ENCODE results near the gene ZXDC. TPM values are rescaled to one million over a fixed set of nuclear protein-coding genes. Genes with fewer than 3 reads are reported as not detected.

The ZXDC gene
- total RNA-seq, 2 donors from 2014 or later: 30.5 to 31.6 TPM

- 93 to 97% methylated on average over 15 to 16 of the region's 16 CpGs for WGBS, 2 experiments (ENCODE audit: insufficient coverage in 1 of 2, insufficient read length in 1 of 2)
- no peak overlapping the region for H3K27ac ChIP-seq (ENCODE audit: low read depth, low read length)
- Mint-ChIP-seq H3K36me3 (ENCODE audit: low read depth) (no peaks in the 10 kb centered on the region), H3K27ac (no peak overlapping the region), H3K27me3 (ENCODE audit: insufficient read depth) (no peaks in the 10 kb centered on the region), H3K9me3 (no peaks in the 10 kb centered on the region), H3K4me3 (no peak overlapping the region), H3K4me1 (peaks cover 8% of the 10 kb centered on the region)
- H3K4me1 ChIP-seq (ENCODE audit: control insufficient read depth, insufficient read depth, low read length): no peaks in the 10 kb centered on the region
- no peaks in the 10 kb centered on the region for H3K36me3 ChIP-seq (ENCODE audit: control insufficient read depth, insufficient read depth, low read length)
- no peak overlapping the region for H3K9ac ChIP-seq (ENCODE audit: extremely low read depth, low read length, poor library complexity, severe bottlenecking)
- no peak for TF ChIP-seq CTCF (conservative IDR thresholded peaks at IDR 0.05)
- no peak overlapping the region for H3K4me3 ChIP-seq (ENCODE audit: low read length)
- H3K27me3 ChIP-seq (ENCODE audit: control insufficient read depth, insufficient read depth, low read length, poor library complexity, severe bottlenecking): no peaks in the 10 kb centered on the region
- H3K9me3 ChIP-seq (ENCODE audit: control insufficient read depth, low read length): no peaks in the 10 kb centered on the region
- DNase-seq: no peak
Observed at GRCh38 chr3:126488886-126489569, 13.3 kb upstream of the ZXDC start.

GRCh38 chr3:126488185-126488584 lies 12.5 kb upstream of the ZXDC start:
- Mint-ChIP-seq H3K4me1 (peaks cover 8% of the 10 kb centered on the region), H3K27me3 (ENCODE audit: insufficient read depth) (no peaks in the 10 kb centered on the region), H3K27ac (no peak overlapping the region), H3K36me3 (ENCODE audit: low read depth) (no peaks in the 10 kb centered on the region), H3K4me3 (no peak overlapping the region), H3K9me3 (no peaks in the 10 kb centered on the region)
- peak; percentile 43 for TF ChIP-seq CTCF (conservative IDR thresholded peaks at IDR 0.05)
- DNase-seq: peak; percentile 56
- Histone ChIP-seq H3K27ac (ENCODE audit: low read depth, low read length) (no peak overlapping the region), H3K4me3 (ENCODE audit: low read length) (no peak overlapping the region), H3K36me3 (ENCODE audit: control insufficient read depth, insufficient read depth, low read length) (no peaks in the 10 kb centered on the region), H3K9me3 (ENCODE audit: control insufficient read depth, low read length) (no peaks in the 10 kb centered on the region), H3K4me1 (ENCODE audit: control insufficient read depth, insufficient read depth, low read length) (no peaks in the 10 kb centered on the region), H3K9ac (ENCODE audit: extremely low read depth, low read length, poor library complexity, severe bottlenecking) (no peak overlapping the region), H3K27me3 (ENCODE audit: control insufficient read depth, insufficient read depth, low read length, poor library complexity, severe bottlenecking) (no peaks in the 10 kb centered on the region)
- WGBS, 2 experiments (ENCODE audit: insufficient coverage in 1 of 2, insufficient read length in 1 of 2): 86% methylated on average over 9 to 14 of the region's 14 CpGs

GRCh38 chr3:126487151-126487771 lies 11.6 kb upstream of the ZXDC start:
- DNase-seq: peak; percentile 82
- no peak overlapping the region for H3K9ac ChIP-seq (ENCODE audit: extremely low read depth, low read length, poor library complexity, severe bottlenecking)
- peak; percentile 65 for TF ChIP-seq CTCF (conservative IDR thresholded peaks at IDR 0.05)

More at GRCh38 chr3:126487151-126487771, 11.6 kb upstream of the ZXDC start:
- no peaks in the 10 kb centered on the region for H3K4me1 ChIP-seq (ENCODE audit: control insufficient read depth, insufficient read depth, low read length)
- no peaks in the 10 kb centered on the region for H3K36me3 ChIP-seq (ENCODE audit: control insufficient read depth, insufficient read depth, low read length)
- Mint-ChIP-seq H3K9me3 (no peaks in the 10 kb centered on the region), H3K27ac (no peak overlapping the region), H3K36me3 (ENCODE audit: low read depth) (no peaks in the 10 kb centered on the region), H3K4me3 (no peak overlapping the region), H3K4me1 (peaks cover 8% of the 10 kb centered on the region), H3K27me3 (ENCODE audit: insufficient read depth) (no peaks in the 10 kb centered on the region)
- H3K4me3 ChIP-seq (ENCODE audit: low read length): no peak overlapping the region
- H3K27ac ChIP-seq (ENCODE audit: low read depth, low read length): no peak overlapping the region
- no peaks in the 10 kb centered on the region for H3K27me3 ChIP-seq (ENCODE audit: control insufficient read depth, insufficient read depth, low read length, poor library complexity, severe bottlenecking)
- no peaks in the 10 kb centered on the region for H3K9me3 ChIP-seq (ENCODE audit: control insufficient read depth, low read length)
- WGBS, 2 experiments (ENCODE audit: insufficient coverage in 1 of 2, insufficient read length in 1 of 2): 86 to 87% methylated on average over 8 to 17 of the region's 17 CpGs
